HepG2 (cell line): Measurements from ENCODE around the gene COMT. TPM values are rescaled to one million over a fixed set of nuclear protein-coding genes. Genes with fewer than 3 reads are reported as not detected.

Experiments
- DDIT3 ChIP-seq: sonication (generic); formaldehyde crosslinking; IDR thresholded peaks from 2 replicates; pipeline ENCODE4 v1.4.0; 2020; ENCODE audit warnings: mild to moderate bottlenecking, missing genetic modification reagents
- DMAP1 ChIP-seq: IDR thresholded peaks from 2 replicates; pipeline ENCODE4 v1.6.1; 2016
- HOMEZ ChIP-seq: IDR thresholded peaks from 2 replicates; pipeline ENCODE4 v1.6.1; 2016; ENCODE audit warnings: low read depth
- NFRKB ChIP-seq: fragments of 450-650 bp; IDR thresholded peaks from 2 replicates; pipeline ENCODE4 v1.6.1; 2017
- NR3C1 ChIP-seq: sonication (generic); formaldehyde crosslinking; IDR thresholded peaks from 2 replicates; pipeline ENCODE4 v1.4.0; 2020; ENCODE audit warnings: missing genetic modification reagents
- SALL1 ChIP-seq: sonication (generic); formaldehyde crosslinking; IDR thresholded peaks from 2 replicates; pipeline ENCODE4 v1.8.0; 2022; ENCODE audit warnings: mild to moderate bottlenecking, missing genetic modification reagents
- SMYD3 ChIP-seq: sonication (generic); formaldehyde crosslinking; IDR thresholded peaks from 2 replicates; pipeline ENCODE4 v1.8.1; 2023; ENCODE audit warnings: mild to moderate bottlenecking, missing genetic modification reagents
- ZNF331 ChIP-seq: sonication (generic); formaldehyde crosslinking; IDR thresholded peaks from 2 replicates; pipeline ENCODE4 v1.4.0; 2020; ENCODE audit warnings: missing genetic modification reagents
- ZNF333 ChIP-seq: sonication (generic); formaldehyde crosslinking; IDR thresholded peaks from 2 replicates; pipeline ENCODE4 v1.4.0; 2020; ENCODE audit warnings: mild to moderate bottlenecking, missing genetic modification reagents, borderline replicate concordance
- ZNF672 ChIP-seq: sonication (generic); formaldehyde crosslinking; IDR thresholded peaks from 2 replicates; pipeline ENCODE4 v1.8.1; 2022; ENCODE audit warnings: missing genetic modification reagents
- ZNF781 ChIP-seq: sonication (generic); formaldehyde crosslinking; IDR thresholded peaks from 2 replicates; pipeline ENCODE4 v1.5.1; 2020; ENCODE audit warnings: borderline replicate concordance, mild to moderate bottlenecking, missing genetic modification reagents; ENCODE audit errors: not compliant biosample characterization
- polyA plus RNA-seq, 8 experiments: library from polyadenylated mRNA; depleted of rRNA in 3 of 8; stranded (reverse) in 7 of 8; unstranded in 1 of 8; fragments of >200 nt; fragmentation: Illumina TruSeq in 4 of 8; extraction: Trizol in 4 of 8; gene quantifications; 2 replicates each; pipeline versions ENCODE4 v1.2.1 to v1.2.3, GENCODE V29; 2011 to 2016; ENCODE audit warnings: low read depth in 4 of 8, missing spikeins in 1 of 8, mixed read lengths in 1 of 8; ENCODE audit not compliant: insufficient read depth in 1 of 8
- total RNA-seq, 5 experiments: library from RNA; depleted of rRNA; stranded (reverse); fragments of >200 nt; fragmentation: Illumina TruSeq; extraction: Trizol; gene quantifications; 2 replicates each; pipeline ENCODE4 v1.2.3, GENCODE V29; 2016; ENCODE audit warnings: low read depth in 1 of 5
- TF ChIP-seq, protein P1 (sequence below): sonication (generic); formaldehyde crosslinking; IDR thresholded peaks from 2 replicates; pipeline ENCODE4 v1.5.0; 2020; ENCODE audit warnings: mild to moderate bottlenecking, missing genetic modification reagents
- TF ChIP-seq, protein P2 (sequence below): sonication (generic); formaldehyde crosslinking; IDR thresholded peaks from 2 replicates; pipeline ENCODE4 v1.5.0; 2020; ENCODE audit warnings: mild to moderate bottlenecking, low read depth, missing genetic modification reagents, borderline replicate concordance
- TF ChIP-seq, protein P3 (sequence below), 2 experiments: sonication (generic) in 1 of 2; formaldehyde crosslinking in 1 of 2; IDR thresholded peaks; 2 replicates each; pipeline versions ENCODE4 v1.5.1 to v1.6.1; 2011 to 2020; ENCODE audit warnings: borderline replicate concordance in 1 of 2, low read depth in 1 of 2, low read length in 1 of 2, mild to moderate bottlenecking in 1 of 2, missing genetic modification reagents in 1 of 2, moderate library complexity in 1 of 2
- TF ChIP-seq, protein P4 (sequence below): sonication (generic); formaldehyde crosslinking; IDR thresholded peaks from 2 replicates; pipeline ENCODE4 v1.5.1; 2020; ENCODE audit warnings: mild to moderate bottlenecking, missing genetic modification reagents, moderate library complexity

Gene COMT
- total and polyA plus RNA-seq, 2 of the 13 experiments (the other 11 are each of a cell fraction or from before 2014, with no cell fraction given): 156 to 162 TPM

DNA sequence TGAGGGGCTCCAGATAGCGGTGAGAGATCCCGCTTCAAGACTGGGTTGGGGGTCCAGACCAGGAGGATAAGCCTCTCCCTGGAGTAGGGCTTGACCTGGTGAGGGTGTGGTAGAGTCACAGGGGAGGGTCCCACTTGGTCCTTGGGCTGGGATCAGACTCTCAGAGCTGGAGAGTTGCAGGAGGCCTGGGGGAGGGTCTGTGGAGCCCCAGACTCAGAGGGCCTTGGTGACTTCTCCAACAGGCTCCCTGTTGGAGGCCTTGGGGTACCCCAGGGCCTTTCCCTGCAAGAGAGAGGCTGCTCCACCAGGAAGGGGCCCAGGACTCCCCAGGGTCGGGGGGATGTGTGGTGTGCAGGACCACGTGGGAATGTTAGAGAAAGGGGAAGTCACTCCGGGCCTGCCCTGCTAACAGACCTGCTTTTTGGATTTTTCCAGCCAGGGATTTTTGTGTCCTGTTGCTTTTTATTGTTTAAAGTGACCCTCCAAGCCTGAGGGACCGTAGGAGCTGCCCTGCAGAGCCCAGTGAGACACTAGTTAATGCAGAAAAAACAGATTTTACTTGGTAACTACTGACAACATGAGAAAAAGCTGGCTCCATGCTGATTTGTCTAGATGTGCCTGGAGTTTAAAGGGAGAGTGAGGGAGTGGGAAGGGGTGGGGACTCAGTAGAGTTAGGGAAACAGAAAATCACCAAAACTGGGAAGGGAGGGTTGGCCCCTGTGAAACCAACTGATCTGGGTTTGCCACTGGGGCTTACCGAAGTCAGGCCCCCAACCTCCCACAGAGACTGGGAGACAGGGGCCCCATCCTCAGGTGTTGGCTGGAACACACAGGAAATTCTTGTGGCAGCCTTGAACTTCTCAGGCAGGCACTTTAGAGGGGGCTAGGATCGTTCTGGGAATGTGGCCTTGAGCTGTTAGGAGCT is 847 bp downstream of the COMT start (continued):
- TF ChIP-seq HOMEZ: no peak
- no peak for TF ChIP-seq NR3C1 (CRISPR knock-in tag)
- TF ChIP-seq DMAP1 (CRISPR knock-in tag): peak; percentile 44; the same call in 1 of the 2 replicates
- no peak for TF ChIP-seq DDIT3
- no peak for TF ChIP-seq NFRKB
- TF ChIP-seq ZNF331: no peak; the same call in 1 of the 2 replicates
- peak; percentile 16 for TF ChIP-seq ZNF781 (CRISPR knock-in tag)
- no peak for TF ChIP-seq ZNF672 (CRISPR knock-in tag)
- TF ChIP-seq, protein P1, sequence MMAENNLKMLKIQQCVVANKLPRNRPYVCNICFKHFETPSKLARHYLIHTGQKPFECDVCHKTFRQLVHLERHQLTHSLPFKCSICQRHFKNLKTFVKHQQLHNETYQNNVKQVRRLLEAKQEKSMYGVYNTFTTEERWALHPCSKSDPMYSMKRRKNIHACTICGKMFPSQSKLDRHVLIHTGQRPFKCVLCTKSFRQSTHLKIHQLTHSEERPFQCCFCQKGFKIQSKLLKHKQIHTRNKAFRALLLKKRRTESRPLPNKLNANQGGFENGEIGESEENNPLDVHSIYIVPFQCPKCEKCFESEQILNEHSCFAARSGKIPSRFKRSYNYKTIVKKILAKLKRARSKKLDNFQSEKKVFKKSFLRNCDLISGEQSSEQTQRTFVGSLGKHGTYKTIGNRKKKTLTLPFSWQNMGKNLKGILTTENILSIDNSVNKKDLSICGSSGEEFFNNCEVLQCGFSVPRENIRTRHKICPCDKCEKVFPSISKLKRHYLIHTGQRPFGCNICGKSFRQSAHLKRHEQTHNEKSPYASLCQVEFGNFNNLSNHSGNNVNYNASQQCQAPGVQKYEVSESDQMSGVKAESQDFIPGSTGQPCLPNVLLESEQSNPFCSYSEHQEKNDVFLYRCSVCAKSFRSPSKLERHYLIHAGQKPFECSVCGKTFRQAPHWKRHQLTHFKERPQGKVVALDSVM: no peak
- TF ChIP-seq ZNF333 (CRISPR knock-in tag): 0 out of 2 replicates have a peak, but pooled peaks have one; percentile 49
- TF ChIP-seq, protein P2, sequence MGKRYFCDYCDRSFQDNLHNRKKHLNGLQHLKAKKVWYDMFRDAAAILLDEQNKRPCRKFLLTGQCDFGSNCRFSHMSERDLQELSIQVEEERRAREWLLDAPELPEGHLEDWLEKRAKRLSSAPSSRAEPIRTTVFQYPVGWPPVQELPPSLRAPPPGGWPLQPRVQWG: no peak
- TF ChIP-seq, protein P3, sequence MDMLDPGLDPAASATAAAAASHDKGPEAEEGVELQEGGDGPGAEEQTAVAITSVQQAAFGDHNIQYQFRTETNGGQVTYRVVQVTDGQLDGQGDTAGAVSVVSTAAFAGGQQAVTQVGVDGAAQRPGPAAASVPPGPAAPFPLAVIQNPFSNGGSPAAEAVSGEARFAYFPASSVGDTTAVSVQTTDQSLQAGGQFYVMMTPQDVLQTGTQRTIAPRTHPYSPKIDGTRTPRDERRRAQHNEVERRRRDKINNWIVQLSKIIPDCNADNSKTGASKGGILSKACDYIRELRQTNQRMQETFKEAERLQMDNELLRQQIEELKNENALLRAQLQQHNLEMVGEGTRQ (IDR thresholded peaks at IDR 0.05; ENCODE audit: low read depth, low read length): no peak
- TF ChIP-seq, protein P3 (CRISPR knock-in tag; IDR thresholded peaks at IDR 0.05; ENCODE audit: borderline replicate concordance): 0 out of 2 replicates have a peak, but pooled peaks have one; percentile 19
- TF ChIP-seq, protein P4, sequence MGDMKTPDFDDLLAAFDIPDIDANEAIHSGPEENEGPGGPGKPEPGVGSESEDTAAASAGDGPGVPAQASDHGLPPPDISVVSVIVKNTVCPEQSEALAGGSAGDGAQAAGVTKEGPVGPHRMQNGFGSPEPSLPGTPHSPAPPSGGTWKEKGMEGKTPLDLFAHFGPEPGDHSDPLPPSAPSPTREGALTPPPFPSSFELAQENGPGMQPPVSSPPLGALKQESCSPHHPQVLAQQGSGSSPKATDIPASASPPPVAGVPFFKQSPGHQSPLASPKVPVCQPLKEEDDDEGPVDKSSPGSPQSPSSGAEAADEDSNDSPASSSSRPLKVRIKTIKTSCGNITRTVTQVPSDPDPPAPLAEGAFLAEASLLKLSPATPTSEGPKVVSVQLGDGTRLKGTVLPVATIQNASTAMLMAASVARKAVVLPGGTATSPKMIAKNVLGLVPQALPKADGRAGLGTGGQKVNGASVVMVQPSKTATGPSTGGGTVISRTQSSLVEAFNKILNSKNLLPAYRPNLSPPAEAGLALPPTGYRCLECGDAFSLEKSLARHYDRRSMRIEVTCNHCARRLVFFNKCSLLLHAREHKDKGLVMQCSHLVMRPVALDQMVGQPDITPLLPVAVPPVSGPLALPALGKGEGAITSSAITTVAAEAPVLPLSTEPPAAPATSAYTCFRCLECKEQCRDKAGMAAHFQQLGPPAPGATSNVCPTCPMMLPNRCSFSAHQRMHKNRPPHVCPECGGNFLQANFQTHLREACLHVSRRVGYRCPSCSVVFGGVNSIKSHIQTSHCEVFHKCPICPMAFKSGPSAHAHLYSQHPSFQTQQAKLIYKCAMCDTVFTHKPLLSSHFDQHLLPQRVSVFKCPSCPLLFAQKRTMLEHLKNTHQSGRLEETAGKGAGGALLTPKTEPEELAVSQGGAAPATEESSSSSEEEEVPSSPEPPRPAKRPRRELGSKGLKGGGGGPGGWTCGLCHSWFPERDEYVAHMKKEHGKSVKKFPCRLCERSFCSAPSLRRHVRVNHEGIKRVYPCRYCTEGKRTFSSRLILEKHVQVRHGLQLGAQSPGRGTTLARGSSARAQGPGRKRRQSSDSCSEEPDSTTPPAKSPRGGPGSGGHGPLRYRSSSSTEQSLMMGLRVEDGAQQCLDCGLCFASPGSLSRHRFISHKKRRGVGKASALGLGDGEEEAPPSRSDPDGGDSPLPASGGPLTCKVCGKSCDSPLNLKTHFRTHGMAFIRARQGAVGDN (CRISPR knock-in tag): peak; percentile 38; the same call in 1 of the 2 replicates
- TF ChIP-seq SALL1 (CRISPR knock-in tag): peak; percentile 36; the same call in 1 of the 2 replicates
- no peak for TF ChIP-seq SMYD3
